Body of pancreas (tissue), 4 donors: ENCODE results near the gene ABHD8.

Experiments
- POLR2A ChIP-seq, 3 donors: fragments of 450-650 bp; IDR thresholded peaks; one replicate each; pipeline ENCODE4 v1.6.1; 2016; ENCODE audit warnings: antibody characterized with exemption in 3 of 3, mild to moderate bottlenecking in 2 of 3
- TF ChIP-seq, protein P1 (sequence below), 7 experiments: fragments of 450-650 bp in 4 of 7; fragments of 200-600 bp in 3 of 7; sonication (generic) in 3 of 7; IDR thresholded peaks; one replicate each; pipeline ENCODE4 v1.5.1; 2016 to 2019; ENCODE audit warnings: antibody characterized with exemption in 7 of 7

DNA sequence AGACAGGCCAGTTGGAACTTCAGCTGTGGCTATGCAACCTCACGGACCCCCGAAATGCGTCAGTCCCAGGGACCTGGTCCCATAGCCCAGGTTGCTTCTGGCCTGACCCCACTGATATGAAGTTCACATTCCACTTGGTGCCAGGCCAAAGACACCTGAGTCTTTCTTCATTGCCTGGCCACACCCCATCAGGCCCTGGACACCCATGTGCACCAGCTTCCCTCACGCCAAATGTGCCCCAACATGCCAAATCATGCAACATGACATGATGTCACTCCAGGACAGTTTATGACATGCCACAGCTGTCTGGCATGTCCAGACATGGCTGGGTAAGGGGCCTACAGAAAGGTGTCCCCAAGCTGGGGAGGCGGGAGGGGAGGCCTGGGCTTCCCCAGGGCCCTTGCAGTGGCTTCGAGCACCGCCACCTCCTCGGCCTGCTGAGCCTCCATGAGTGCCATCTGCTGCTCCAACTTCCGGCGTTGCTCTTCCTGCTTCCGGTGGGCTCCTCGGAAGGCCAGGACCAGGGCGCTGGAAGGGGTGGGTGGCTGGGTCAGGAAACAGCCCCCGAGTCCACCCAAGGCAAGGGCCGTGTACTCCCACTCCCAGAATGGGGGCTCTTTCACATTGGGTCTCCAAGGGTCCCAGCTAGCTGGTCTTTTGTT is 53.2 kb downstream of the ABHD8 start:
- TF ChIP-seq, protein P1, sequence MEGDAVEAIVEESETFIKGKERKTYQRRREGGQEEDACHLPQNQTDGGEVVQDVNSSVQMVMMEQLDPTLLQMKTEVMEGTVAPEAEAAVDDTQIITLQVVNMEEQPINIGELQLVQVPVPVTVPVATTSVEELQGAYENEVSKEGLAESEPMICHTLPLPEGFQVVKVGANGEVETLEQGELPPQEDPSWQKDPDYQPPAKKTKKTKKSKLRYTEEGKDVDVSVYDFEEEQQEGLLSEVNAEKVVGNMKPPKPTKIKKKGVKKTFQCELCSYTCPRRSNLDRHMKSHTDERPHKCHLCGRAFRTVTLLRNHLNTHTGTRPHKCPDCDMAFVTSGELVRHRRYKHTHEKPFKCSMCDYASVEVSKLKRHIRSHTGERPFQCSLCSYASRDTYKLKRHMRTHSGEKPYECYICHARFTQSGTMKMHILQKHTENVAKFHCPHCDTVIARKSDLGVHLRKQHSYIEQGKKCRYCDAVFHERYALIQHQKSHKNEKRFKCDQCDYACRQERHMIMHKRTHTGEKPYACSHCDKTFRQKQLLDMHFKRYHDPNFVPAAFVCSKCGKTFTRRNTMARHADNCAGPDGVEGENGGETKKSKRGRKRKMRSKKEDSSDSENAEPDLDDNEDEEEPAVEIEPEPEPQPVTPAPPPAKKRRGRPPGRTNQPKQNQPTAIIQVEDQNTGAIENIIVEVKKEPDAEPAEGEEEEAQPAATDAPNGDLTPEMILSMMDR (IDR thresholded peaks at IDR 0.05): no peak
- no peak for TF ChIP-seq POLR2A (IDR thresholded peaks at IDR 0.05)
